ENCODE measurements around the gene NKX6-2.

NKX6-2 gene

GRCh38 chr10:132739225-132739613, 46.7 kb downstream of the NKX6-2 start:
- Mint-ChIP-seq H3K36me3 (no peaks in the 10 kb centered on the region), H3K9me3 (ENCODE audit: low read depth) (no peaks in the 10 kb centered on the region), H3K27ac (no peak overlapping the region), H3K4me1 (ENCODE audit: low read depth) (no peaks in the 10 kb centered on the region), H3K27me3 (no peaks in the 10 kb centered on the region), H3K4me3 (no peak overlapping the region)

- no peaks in the 10 kb centered on the region for H3K27me3 Mint-ChIP-seq
- H3K4me3 Mint-ChIP-seq, result no peak overlapping the region
- no peak overlapping the region for H3K27ac Mint-ChIP-seq
- H3K9me3 Mint-ChIP-seq (ENCODE audit: low read depth), result no peaks in the 10 kb centered on the region
- H3K36me3 Mint-ChIP-seq, result no peaks in the 10 kb centered on the region
- H3K4me1 Mint-ChIP-seq (ENCODE audit: low read depth), result no peaks in the 10 kb centered on the region
Observed at GRCh38 chr10:132738454-132739224, 47.3 kb downstream of the NKX6-2 start.

DNA sequence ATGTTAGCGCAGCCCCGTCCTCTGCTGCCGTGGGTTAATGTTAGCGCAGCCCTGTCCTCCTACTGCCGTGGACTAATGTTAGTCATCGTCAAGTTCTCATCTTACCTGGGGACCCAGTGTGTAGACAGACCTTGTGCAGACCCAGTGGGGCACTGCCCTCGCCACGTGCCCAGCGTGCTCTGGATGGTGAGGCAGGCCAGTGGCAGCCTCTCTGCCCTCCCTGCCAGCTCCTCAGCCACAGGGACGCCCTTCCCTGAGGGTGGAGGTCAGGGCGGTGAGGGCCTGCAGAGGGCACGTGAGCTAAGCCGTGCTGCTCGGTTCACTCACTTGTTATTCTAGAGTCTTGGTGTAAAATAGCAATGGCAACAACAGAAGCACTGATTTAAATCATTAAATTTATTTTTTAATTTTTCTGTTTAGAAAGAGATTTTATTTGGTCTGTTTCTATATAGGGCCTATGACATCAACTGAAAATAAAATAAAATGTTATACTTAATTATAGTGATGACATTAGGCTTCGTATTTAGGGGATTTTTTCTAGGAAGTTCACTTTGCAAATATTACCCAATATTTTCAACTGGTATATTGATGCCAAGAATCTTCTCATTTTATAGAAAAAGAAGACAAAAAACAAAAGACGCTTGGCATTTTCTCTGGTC, 48.4 kb downstream of the NKX6-2 start:
- Mint-ChIP-seq H3K4me3 (no peak overlapping the region), H3K27ac (no peak overlapping the region), H3K4me1 (ENCODE audit: low read depth) (no peaks in the 10 kb centered on the region), H3K9me3 (ENCODE audit: low read depth) (no peaks in the 10 kb centered on the region), H3K36me3 (no peaks in the 10 kb centered on the region), H3K27me3 (no peaks in the 10 kb centered on the region)

DNA sequence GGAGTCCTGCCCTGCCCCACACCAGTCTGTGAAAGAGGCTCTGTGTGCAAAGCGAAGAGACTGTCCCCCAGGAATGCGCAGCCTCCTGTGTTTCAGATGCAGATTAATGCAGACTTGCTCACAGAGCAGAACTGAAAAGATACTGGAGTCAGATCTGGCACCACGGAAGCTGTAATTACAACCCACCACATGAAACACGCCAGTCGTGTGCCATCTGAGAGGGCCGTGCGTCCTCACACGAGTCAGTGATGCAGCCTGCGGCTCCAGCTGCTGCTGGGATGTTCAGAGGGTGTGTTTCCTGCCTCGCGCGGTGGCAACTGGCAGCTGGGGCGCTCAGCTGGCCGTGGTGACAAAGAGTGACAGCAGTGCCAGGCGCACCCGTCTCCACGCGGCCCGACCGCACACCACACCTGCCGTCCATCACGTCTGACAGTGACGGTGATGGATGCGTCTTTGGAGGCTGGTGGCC, 50.0 kb downstream of the NKX6-2 start:
- H3K4me1 Mint-ChIP-seq (ENCODE audit: low read depth), result no peaks in the 10 kb centered on the region
- H3K9me3 Mint-ChIP-seq (ENCODE audit: low read depth), result no peaks in the 10 kb centered on the region
- H3K4me3 Mint-ChIP-seq, result no peak overlapping the region
- no peak overlapping the region for H3K27ac Mint-ChIP-seq
- no peaks in the 10 kb centered on the region for H3K36me3 Mint-ChIP-seq
- H3K27me3 Mint-ChIP-seq, result no peaks in the 10 kb centered on the region

GRCh38 chr10:132735341-132735775, 50.6 kb downstream of the NKX6-2 start:
- no peaks in the 10 kb centered on the region for H3K9me3 Mint-ChIP-seq (ENCODE audit: low read depth)
- no peak overlapping the region for H3K4me3 Mint-ChIP-seq

GRCh38 chr10:132733926-132734325, 52.0 kb downstream of the NKX6-2 start:
- H3K27ac Mint-ChIP-seq, result no peak overlapping the region

More at GRCh38 chr10:132735341-132735775, 50.6 kb downstream of the NKX6-2 start:
- no peaks in the 10 kb centered on the region for H3K27me3 Mint-ChIP-seq
- H3K4me1 Mint-ChIP-seq (ENCODE audit: low read depth), result no peaks in the 10 kb centered on the region
- no peak overlapping the region for H3K27ac Mint-ChIP-seq
- no peaks in the 10 kb centered on the region for H3K36me3 Mint-ChIP-seq

More at GRCh38 chr10:132733926-132734325, 52.0 kb downstream of the NKX6-2 start:
- Mint-ChIP-seq H3K9me3 (ENCODE audit: low read depth) (no peaks in the 10 kb centered on the region), H3K4me3 (no peak overlapping the region), H3K27me3 (no peaks in the 10 kb centered on the region), H3K4me1 (ENCODE audit: low read depth) (no peaks in the 10 kb centered on the region), H3K36me3 (no peaks in the 10 kb centered on the region)
